NAMALWA (cell line): ENCODE data around the gene RASL11A.
A peak's percentile ranks its signal among the peaks of the same experiment; 100 is the strongest.
"Not testable (repeated sequence)": the region's sequence is repeated elsewhere in the genome, so short reads cannot be mapped to it uniquely, and the experiment has no call there.

Source experiments
- DNase-seq: peaks from one replicate; pipeline ENCODE4 v3.0.0-alpha.2; 2015; ENCODE audit warnings: low spot score

The RASL11A gene

DNA sequence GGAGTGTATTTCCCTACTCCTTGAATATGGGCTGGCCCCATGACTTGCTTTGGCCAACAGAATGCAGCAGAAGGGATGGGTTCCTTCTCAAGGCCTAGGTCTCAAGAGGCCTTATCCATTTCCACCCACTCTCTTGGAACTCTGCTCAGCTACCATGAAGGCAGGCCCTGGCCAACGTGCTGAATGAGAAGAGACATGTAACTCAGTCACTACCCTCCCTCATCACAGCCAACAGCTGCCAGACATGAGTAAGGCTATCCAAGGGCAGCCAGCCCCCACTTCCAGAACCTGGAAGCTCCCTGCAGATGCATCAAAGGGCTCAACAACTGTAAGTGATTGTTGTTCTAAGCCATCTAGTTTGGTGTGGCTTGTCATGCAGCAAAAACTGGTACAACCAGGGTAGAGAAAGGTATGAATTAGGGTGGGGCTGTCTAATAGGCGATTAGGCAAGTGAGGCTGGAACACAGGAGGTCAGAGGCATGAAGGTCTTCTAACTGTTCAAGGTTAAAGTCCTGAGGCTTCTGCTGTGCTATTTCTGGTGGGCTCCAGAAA is 1.4 kb upstream of the RASL11A start:
- no peak for DNase-seq

DNA sequence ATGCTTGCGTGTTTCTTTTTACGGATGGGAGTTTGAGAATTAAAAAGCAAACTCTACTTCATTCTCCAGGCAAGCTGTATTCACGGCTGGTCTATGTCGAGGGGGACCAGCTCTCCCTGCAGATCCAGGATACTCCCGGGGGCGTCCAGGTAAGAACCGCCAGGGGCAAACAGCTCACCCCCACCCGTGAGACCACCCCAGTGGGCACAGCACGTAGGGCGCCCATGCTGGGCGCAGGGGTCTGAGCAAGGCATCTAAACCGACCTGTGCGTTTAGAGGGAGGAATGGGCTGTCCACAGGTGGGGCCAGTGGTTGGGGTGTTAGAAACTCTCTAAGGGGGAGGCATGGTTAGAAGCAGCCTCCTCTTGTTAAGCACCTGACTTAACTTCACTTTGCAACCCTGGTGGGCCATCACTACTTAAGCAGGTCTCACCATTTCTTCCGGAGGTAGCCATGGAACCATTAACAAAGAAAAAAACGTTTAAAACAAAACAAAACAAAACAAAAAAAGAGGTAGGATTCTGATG is 1.0 kb downstream of the RASL11A start:
- DNase-seq = no peak

DNA sequence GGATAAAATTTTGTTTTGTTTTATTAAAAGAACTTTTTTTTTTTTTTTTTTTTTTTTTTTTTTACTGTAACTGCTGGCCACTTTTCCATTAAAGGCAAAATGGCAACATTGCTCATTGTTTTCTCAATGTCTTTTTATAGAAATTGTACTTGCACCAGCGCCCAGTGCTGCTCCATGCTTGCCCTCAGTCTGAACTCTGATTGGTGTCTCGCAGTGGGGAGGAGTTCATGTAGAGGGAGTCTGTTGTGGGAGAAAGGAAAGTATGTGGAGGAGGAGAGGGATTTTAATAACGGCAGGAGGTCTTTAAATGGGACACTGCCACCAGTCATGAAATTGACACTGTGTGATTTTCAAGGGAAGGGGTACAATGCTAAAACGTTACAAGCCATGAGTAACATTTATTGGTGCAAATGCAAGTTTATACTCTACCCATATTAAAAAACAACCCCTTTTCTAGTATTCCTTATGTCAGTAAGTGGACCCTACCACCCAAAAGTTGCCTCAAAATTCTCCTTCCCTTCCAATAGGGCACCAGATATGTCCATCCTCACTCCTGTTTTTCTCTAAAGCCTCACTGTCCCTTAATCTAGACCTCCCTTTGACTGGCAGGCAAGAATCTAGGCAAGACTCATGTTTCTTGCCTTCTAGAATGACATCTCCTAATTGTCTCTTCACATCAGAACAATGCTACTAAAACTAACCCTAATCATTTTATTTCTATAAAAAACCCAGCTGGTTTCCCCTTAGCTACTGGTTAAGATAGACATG is 3.2 kb downstream of the RASL11A start:
- no peak for DNase-seq

DNA sequence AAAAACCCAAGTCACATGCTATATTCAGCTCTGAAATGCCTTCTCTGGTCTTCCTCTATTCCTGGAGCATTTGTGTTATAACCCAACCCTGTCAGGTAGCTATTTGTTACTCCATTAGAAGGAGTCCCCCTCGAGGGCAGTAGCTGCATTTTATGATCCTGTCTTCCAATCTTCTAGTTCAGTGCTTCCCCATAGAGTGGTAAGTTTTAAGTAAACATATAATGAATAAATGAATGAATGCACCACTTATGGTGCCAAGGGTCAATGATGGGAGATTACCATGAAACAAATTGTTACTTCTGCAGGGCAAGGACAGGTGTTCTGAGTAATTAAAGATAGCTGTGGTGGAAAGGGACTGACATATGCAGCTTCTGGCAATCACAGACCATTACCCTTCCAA is 4.0 kb downstream of the RASL11A start:
- DNase-seq = no peak

DNA sequence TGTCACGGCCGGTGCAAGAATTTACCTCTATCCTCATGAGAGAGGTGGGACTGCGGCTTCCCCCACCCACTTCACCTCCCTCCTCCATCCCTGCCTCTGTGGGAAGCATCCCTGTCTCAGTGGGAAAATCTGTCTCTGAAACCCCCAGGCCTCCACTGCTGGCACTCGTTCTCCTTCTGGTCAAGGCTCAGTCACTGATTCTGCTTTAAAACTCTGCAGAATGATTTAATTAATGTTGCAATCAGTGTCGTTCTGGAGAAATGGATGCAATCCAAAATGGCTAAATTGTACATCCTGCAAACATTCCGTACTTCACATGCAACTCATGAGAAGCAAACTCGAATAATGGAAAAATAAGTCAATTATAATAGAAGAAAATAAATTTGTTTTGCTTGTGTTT is 5.6 kb downstream of the RASL11A start:
- no peak for DNase-seq

DNA sequence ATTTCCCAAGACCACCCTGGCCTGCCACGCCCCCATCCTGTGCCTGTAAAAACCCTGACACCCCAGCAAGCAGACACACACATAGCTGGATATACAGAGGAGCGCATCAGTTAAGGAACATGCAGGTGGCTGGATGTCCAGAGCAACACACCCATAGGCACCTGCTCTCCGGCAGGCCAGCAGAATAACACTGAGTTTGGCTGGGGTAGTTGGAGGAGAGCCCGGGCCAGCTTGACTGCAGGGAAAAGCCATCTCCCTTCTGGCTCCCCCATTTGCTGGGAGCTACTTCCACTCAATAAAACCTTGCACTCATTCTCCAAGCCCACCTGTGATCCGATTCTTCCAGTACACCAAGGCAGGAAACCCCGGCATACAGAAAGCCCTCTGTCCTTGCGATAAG is 8.9 kb downstream of the RASL11A start:
- no peak for DNase-seq

DNA sequence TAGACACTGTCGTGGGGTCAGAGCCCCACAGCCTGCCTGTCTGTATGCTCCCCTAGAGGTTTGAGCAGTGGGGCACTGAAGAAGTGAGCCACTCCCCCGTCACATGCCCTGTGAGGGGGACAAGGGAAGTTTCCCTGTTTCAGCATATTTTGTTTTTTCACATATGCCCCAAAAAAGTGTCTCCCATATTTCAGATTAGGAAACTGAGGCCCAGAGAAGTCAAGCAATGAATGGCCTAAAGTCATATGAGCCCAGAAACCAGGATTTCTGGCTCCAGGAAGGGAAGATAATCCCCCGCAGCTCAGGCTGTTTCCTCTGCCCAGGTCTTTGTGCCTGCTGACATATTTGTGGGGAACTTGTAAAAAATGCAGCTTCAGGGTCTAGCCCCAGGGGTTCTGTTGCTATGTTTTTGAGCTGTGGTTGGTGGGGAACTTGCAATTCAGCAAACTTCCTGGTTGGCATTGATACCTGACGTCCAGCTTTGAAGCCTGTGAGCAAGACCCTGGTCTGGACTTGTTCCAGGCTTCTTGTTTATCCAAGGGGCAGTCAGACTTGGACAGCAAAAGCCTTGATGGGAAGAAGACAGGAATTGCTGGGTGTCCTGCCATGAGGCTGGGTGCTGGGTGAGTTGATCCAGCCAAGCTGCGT is 9.5 kb downstream of the RASL11A start:
- DNase-seq = no peak

DNA sequence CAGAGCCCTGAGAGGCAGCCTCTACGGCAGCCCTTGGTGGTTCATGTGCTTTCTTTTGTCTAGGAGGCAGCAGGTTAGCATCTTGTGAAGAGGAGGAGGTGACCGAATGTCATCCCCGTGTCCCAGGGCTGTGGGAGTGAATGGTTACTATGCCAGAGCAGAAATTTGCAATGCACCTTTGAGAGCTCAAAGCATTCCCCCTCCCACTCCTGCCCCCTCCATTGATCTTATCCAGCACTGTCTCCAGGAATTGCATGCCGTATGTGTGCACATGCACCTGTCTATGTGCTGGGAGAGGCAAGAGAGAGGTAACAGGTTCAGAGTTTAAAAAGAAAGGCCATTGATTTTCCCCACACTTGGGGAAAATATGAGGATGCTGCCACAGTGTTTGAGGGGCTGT is 10.2 kb downstream of the RASL11A start:
- no peak for DNase-seq

DNA sequence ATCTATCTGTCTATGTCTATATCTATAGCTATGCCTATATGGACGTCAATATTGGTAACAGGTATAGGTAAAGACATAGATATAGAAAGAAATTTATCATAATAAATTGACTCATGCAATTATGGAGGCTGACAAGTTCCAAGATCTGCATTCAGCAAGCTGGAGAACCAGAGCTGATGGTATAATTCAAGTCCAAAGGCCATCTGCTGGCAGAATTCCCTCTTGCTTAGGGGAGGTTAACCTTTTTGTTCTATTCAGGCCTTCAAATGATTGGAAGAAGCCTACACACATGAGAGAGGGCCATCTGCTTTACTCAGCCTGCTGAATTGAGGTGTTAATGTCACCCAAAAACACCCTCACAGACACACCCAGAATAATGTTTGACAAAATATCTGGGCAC is 10.8 kb downstream of the RASL11A start:
- no peak for DNase-seq

DNA sequence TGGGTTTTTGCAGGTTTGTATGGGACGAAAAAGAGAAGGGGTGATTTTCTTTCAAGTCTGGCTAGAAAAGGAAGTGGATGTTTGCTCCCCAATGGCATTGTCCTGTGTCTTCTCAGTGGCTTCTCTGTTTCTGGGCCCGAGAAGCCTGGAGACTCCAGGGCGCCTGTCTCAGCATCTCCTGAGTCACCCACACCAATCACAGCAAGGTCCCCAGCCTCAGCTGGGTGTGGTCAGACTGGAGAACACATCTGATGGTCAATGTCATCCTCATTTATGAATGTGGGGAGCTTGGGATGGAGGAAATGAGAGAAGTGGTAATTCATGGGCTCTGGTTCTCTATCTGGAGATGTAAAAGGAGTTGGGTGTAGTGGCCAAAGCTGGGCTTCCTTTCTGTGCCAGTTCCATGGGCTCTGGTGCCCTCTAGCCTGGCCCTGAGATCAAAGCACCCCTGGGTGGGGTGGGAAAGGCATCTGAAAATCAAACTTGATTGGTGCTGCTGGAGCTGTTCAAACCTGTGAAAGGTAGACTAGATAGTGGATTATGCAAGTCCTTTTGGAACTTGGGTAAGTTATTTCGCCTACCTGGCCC is 13.4 kb downstream of the RASL11A start:
- DNase-seq = peak; percentile 34

DNA sequence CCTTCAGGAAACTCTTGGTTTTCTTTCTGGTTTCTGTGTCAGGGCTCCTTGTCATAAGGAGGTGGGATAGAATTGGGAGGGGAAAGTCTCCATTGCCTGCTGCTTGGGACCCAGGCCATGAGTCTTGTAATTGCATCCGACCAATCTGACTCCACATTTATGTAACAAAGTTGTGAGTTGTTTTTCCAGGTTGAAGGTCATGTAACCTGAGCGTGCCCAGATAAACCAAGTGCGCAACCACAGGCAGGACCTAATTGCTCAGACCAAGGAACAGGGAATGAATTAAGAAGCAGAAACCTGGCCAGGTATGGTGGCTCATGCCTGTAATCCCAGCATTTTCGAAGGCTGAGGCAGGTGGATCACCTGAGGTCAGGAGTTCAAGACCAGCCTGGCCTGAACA is 17.8 kb downstream of the RASL11A start:
- no peak for DNase-seq

DNA sequence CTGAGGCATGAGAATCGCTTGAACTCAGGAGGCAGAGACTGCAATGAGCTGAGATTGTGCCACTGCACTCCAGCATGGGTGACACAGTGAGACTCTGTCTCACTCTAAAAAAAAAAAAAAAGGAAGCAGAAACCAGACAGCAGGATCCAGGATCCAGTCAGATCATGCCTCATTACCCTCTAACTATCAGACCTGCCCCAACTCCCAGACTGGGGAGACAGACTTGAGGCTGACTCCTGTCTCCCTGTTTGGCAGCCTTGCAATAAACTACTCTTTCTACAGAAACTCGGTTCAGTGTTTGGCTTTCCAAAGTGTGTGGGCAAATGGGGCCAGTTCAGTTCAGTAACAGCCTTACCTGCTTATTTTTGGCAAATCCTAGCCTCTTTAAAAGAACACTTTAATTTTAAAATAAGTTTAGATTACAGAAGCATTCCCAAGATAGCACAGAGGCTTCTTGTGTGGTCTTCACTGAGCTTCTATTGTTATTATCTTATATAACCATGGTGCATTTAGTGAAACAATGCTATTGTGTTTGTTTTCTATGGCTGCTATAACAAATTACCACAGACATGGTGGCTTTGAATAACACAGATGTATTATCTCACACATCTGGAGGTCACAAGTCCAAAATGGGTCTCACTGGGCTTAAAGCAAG is 18.5 kb downstream of the RASL11A start:
- no peak for DNase-seq

DNA sequence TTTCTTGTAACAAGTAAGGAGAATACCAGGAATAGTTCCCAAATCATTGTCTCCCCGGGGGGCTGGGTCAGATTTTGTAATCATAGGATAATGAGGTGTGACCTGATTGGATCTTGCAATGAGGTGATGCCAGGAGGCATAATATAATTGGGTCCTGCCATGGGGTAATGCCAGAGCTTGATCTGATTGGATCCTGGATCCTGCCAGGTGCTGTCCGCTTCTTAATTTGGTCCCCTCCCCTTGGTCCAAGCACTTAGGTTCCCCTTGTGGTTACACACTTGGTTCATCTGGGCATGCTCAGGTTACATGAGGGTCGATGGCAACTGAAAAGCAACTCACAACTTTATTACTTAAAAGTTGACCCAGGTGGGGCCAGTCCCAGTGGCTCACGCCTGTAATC is 20.1 kb downstream of the RASL11A start:
- DNase-seq = no peak

DNA sequence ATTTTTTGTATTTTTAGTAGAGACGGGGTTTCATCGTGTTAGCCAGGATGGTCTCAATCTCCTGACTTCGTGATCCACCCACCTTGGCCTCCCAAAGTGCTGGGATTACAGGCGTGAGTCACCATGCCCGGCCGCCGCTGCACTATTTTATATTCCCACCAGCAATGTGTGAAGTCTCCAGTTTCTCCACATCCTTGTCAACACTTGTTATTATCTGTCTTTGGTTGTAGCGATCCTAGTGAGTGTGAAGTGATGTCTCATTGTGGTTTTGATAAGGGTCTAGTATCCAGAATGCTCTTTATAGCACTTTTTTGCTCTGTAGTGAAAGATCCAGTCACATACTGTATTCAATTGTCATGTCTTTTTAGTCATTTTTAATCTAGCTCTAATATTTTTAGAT is 21.3 kb downstream of the RASL11A start:
- not testable (repeated sequence) for DNase-seq

DNA sequence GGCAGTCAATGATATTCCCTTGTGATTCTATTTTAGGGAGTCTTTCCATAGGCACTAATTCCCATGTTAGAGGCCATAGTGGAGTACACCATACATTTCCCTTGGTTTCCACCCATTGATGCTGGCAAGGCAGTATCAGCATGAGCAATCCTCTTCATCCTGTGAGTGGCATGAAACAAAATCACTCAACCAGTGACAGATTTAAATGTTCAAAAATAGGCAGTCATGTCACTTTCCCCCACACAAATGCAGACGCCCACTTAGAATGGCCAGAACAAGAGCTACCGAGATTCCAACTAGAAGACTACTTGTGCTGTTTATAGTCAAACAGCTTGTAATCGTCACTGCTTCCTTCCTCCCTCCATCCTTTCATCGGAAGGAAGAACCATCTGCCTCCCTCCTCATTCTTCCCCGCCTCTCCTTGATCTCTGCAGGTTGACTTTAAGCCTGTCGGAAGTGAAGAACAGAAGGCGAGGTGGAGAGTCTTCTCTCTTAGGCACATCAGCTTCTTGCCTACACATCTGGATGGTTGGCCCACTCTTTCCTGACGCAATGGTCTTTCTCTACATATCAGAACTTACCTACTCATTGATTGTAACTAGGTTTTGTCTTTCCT is 22.6 kb downstream of the RASL11A start:
- DNase-seq = no peak

DNA sequence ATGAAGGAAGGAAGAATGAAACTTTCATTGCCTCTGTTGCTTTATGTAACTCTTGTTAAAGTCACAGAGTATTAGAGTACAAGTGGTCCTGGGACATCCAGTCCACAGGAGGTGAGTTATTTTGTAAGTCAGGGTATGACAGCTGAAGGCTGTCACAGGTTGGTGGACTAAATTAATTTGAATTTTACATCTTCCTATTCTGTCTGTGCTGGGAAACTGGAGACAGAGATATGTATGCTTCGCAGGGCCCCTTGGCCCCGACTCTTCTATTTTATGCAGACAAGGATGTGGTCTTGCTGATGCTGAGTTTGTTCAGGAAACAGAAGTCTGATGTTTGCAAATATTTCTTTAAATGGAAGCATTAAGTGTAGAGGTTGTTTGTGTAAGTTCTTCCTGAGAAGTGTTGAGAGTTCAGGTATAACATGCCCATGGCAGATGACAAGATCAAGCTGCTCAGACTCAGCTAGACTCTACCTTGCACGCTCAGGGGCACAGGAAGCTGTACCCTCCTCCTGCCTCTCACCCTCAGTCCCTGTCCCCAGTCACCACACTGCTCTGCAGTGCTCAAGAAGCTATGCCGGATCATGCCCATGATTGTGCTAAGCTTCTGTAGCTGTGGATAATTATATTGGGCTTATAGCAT is 23.4 kb downstream of the RASL11A start:
- no peak for DNase-seq

DNA sequence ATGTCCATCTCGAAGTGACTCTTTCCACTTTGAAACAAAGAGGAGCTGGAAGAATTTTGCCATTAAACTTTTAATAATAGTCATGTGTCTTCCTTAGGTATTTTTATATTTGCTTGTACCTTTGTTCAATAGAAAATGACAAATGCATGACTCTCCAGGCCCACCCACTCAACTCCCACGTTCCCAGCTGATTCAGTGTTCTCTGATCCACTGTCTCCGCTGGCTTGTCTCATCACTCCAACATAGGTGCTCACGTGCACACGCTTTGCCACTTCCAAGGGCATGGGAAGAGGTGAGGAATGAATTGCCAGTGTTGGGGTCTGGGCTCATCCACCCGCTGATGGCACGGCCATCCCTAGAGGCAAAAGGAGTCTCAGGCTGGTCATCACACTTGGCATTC is 24.5 kb downstream of the RASL11A start:
- DNase-seq = no peak

DNA sequence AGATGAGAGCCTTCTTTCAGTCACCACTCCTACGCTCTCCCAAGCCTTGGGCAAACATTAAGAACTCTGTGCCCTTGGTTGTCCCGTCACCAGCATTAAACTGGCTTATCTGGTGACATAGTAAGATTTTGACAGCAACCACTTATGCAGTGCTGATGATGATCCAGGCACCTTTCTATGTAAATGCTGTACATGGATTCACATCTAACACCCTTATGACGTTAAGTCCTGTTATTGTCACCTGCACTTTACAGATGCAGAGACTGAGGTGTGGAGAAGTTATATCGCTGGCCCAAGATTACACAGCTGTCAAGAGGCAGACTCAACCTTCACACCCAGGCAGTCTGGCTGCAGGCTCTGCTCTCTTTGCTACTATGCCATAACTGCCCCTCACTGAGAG is 25.0 kb downstream of the RASL11A start:
- no peak for DNase-seq

DNA sequence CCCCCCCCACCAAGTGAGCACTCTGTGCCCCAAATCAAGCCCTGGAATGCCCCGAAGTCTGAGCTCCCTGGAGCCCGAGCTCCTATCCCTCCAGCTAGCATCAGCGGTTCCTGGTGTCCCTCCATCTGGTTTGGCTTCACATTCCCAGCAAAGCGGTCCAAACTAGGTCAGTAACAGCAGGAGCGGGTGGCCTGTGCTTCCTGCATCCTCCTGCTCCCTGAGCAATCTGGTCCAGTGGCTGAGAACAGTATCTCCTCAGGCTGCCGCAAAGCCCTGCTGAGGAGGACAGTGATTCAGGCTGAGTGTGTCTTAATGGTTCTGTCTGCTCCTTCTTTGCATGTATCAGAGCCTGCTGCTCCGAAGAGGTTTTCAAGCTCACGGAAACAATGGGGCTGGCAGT is 25.9 kb downstream of the RASL11A start:
- no peak for DNase-seq

DNA sequence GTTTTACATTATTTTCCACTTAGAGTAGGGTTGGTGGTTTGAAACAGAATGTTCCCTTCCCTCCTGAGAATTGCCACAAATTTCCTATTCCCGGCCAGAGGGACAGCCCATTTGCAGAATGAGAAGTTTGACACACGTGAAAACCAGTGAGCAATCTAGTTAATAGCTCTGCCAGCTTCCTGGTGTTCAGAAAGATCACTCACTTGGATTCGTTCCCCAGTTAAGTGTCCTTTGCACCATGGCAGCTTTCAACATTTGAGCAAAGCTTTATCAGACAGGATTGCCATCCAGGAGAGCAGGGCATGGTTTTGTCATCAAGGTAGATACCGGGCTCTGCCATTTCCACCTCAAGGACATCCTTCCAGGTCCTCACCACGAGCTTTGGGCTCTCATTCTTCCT is 28.2 kb downstream of the RASL11A start:
- DNase-seq = no peak

DNA sequence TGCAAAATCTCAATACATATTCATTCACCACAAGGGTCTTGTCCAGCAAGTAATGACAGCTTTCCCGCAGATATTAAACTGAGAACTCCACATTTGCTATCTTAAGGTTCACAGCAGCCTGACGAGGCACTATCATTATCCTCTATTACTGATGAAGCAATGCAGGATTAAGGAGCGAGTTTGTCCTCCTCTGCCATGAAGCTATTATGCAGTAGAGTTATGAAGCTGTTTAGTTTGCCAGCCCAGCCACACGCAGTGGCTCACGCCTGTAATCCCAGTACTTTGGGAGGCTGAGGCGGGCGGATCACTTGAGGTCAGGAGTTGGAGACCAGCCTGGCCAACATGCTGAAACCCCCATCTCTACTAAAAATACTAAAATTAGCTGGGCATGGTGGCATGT is 29.8 kb downstream of the RASL11A start:
- not testable (repeated sequence) for DNase-seq
